Endothelial cell of umbilical vein (primary cell): ENCODE measurements around the gene PRDM16. TPM values are rescaled to one million over a fixed set of nuclear protein-coding genes. Genes with fewer than 3 reads are reported as not detected.

Source experiments
- BruUV-seq: library from RNA; stranded (reverse); fragments of 400-500 nt; replicated peaks from 2 replicates; lab custom pipeline; 2021; lab: Mats Ljungman, UMichigan
- CTCF ChIA-PET: fragments of 300-600, 350-600 bp; sonication (Branson Sonifier 250); formaldehyde crosslinking; loops from one replicate; lab custom pipeline; 2021; ENCODE audit warnings: antibody characterized with exemption, inconsistent platforms; lab: Charles Lee
- POLR2A ChIA-PET: fragments of 300-600, 350-600 bp; sonication (Branson Sonifier 250); formaldehyde crosslinking; loops from one replicate; lab custom pipeline; 2021; ENCODE audit warnings: antibody characterized with exemption, inconsistent platforms; lab: Charles Lee
- DNase-seq: peaks from one replicate; pipeline ENCODE4 v3.0.0-alpha.2; 2011; ENCODE audit warnings: low read depth, low spot score
- FAIRE-seq: peaks from 2 replicates; lab custom pipeline; 2011; peaks lifted over from hg19 to GRCh38; lab: Jason Lieb, UNC
- H2AFZ ChIP-seq: 2 replicates; pipeline ENCODE4 v1.6.0; 2012; ENCODE audit warnings: low read depth, low read length, control low read depth, inconsistent platforms
- H3K27ac ChIP-seq: 2 replicates; pipeline ENCODE4 v1.5.1; 2011; ENCODE audit warnings: low read depth, mild to moderate bottlenecking, control low read depth, low read length, moderate library complexity; ENCODE audit not compliant: insufficient read depth
- H3K27me3 ChIP-seq, 2 experiments: 2 replicates each; pipeline versions ENCODE4 v1.6.0 to v1.6.1; 2011; ENCODE audit warnings: low read length in 2 of 2, mixed read lengths in 1 of 2; ENCODE audit not compliant: control insufficient read depth in 2 of 2, insufficient read depth in 2 of 2
- H3K36me3 ChIP-seq, 2 experiments: 2 replicates in 1 of 2; 3 replicates in 1 of 2; pipeline ENCODE4 v1.5.1; 2011; ENCODE audit warnings: low read length in 2 of 2, mild to moderate bottlenecking in 1 of 2, moderate library complexity in 1 of 2; ENCODE audit not compliant: control insufficient read depth in 2 of 2, insufficient read depth in 2 of 2; ENCODE audit errors: extremely low read depth in 1 of 2
- H3K4me1 ChIP-seq: 3 replicates; pipeline ENCODE4 v1.5.1; 2011; ENCODE audit warnings: mild to moderate bottlenecking, low read length; ENCODE audit not compliant: control insufficient read depth, insufficient read depth; ENCODE audit errors: extremely low read depth
- H3K4me2 ChIP-seq: 2 replicates; pipeline ENCODE4 v1.6.1; 2011; ENCODE audit warnings: low read length, control low read depth, mixed read lengths; ENCODE audit not compliant: insufficient read depth
- H3K4me3 ChIP-seq, 3 experiments: fragments of 200-600 bp in 1 of 3; sonication (generic), shearing (Covaris generic) in 1 of 3; replicated peaks in 1 of 3; 2 replicates each; pipeline ENCODE4 v1.5.1; 2011 to 2016; ENCODE audit warnings: control low read depth in 3 of 3, low read length in 3 of 3, mild to moderate bottlenecking in 2 of 3, inconsistent platforms in 1 of 3, low read depth in 1 of 3, moderate library complexity in 1 of 3; ENCODE audit not compliant: insufficient read depth in 1 of 3
- H3K79me2 ChIP-seq: 2 replicates; pipeline ENCODE4 v1.6.0; 2012; ENCODE audit warnings: low read length, inconsistent platforms; ENCODE audit not compliant: control insufficient read depth, insufficient read depth
- H3K9ac ChIP-seq: replicated peaks from 2 replicates; pipeline ENCODE3; 2011; ENCODE audit warnings: low read length, control low read depth; ENCODE audit not compliant: insufficient read depth; ENCODE audit errors: extremely low read depth
- H3K9me1 ChIP-seq: replicated peaks from 3 replicates; pipeline ENCODE4 v1.6.0; 2011; ENCODE audit warnings: mild to moderate bottlenecking, low read length; ENCODE audit not compliant: control insufficient read depth, insufficient read depth; ENCODE audit errors: extremely low read depth
- H3K9me3 ChIP-seq: replicated peaks from 2 replicates; pipeline ENCODE4 v1.5.1; 2012; ENCODE audit warnings: low read length, inconsistent platforms; ENCODE audit not compliant: control insufficient read depth, insufficient read depth
- H4K20me1 ChIP-seq: replicated peaks from 2 replicates; pipeline ENCODE3; 2011; ENCODE audit warnings: mild to moderate bottlenecking, low read length; ENCODE audit not compliant: control insufficient read depth, insufficient read depth; ENCODE audit errors: extremely low read depth
- EZH2 ChIP-seq: IDR thresholded peaks from 2 replicates; pipeline ENCODE4 v1.6.1; 2012; ENCODE audit warnings: borderline replicate concordance, low read depth, mild to moderate bottlenecking, moderate library complexity, low read length, inconsistent platforms; ENCODE audit not compliant: severe bottlenecking
- GATA2 ChIP-seq: IDR thresholded peaks from 2 replicates; pipeline ENCODE4 v1.7.0; 2011; ENCODE audit warnings: low read depth, mild to moderate bottlenecking, moderate library complexity, mixed read lengths, low read length; ENCODE audit not compliant: insufficient read length, insufficient read depth
- JUN ChIP-seq: IDR thresholded peaks from 2 replicates; pipeline ENCODE4 v1.6.1; 2011; ENCODE audit warnings: borderline replicate concordance, low read depth; ENCODE audit not compliant: insufficient read length, insufficient read depth
- POLR2A ChIP-seq: IDR thresholded peaks from 2 replicates; pipeline ENCODE4 v1.6.1; 2012; ENCODE audit warnings: low read depth, mild to moderate bottlenecking, control low read depth, low read length
- POLR2AphosphoS5 ChIP-seq: IDR thresholded peaks from 2 replicates; pipeline ENCODE4 v1.6.1; 2012; ENCODE audit warnings: low read depth, mild to moderate bottlenecking, control low read depth, low read length, moderate library complexity; ENCODE audit not compliant: insufficient read depth
- dilution Hi-C: fragments of 300-500 bp; cut with MboI; formaldehyde crosslinking; loops from one replicate; pipeline ENCODE4 v1.15.0; 2019; ENCODE audit warnings: low sequenced_read_pairs; ENCODE audit not compliant: extremely low pct_ligation_motif_present
- intact Hi-C: fragments of 100-400 bp; cut with micrococcal nuclease; formaldehyde crosslinking; loops from one replicate; pipeline ENCODE4 v1.10.0; 2022
- polyA plus RNA-seq, 4 experiments: library from polyadenylated mRNA; depleted of rRNA in 3 of 4; stranded (reverse) in 3 of 4; unstranded in 1 of 4; fragments of >200 nt; gene quantifications; 2 replicates each; pipeline versions ENCODE4 v1.2.1 to v1.2.3, GENCODE V29; 2011 to 2012; ENCODE audit warnings: missing spikeins in 1 of 4
- total RNA-seq: library from RNA; stranded (reverse); gene quantifications from 2 replicates; pipeline ENCODE4 v1.2.3, GENCODE V29; 2021
- TF ChIP-seq, protein P1 (sequence below): IDR thresholded peaks from 2 replicates; pipeline ENCODE4 v1.6.1; 2011; ENCODE audit not compliant: insufficient read depth, insufficient read length
- TF ChIP-seq, protein P2 (sequence below), 2 donors: IDR thresholded peaks; 1 replicate in 1 of 2; 2 replicates in 1 of 2; pipeline ENCODE4 v1.5.1; 2011; ENCODE audit warnings: low read length in 2 of 2, mild to moderate bottlenecking in 2 of 2, moderate library complexity in 2 of 2, control low read depth in 1 of 2, inconsistent platforms in 1 of 2, low read depth in 1 of 2; ENCODE audit not compliant: insufficient read depth in 1 of 2; ENCODE audit errors: extremely low read depth in 1 of 2

The PRDM16 gene
- total and polyA plus RNA-seq, 2 donors (not counting 3 experiments of a cell fraction or from before 2014, with no cell fraction given), result not detected

DNA sequence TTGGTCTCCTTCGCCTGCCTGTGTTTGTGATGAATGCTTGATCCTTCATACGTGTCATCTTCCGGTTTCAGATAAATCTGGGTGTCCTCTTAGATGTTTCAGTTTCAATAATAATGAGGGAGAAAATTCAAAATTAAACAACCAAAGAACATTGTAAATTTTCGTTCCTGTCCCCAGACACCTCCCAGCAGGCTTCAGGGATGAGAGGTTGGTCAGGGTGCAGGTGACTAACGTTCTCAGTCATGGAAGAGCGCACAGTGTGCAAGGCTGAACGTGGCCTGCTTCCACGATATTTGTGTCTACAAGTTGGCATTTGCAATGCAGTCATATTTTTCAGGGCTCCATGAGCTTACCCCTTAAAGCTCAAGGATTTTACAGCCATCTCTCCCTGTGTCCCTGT lies 238.4 kb downstream of the PRDM16 start:
- Histone ChIP-seq H4K20me1 (no peaks in the 10 kb centered on the region), H3K9ac (no peak overlapping the region), H3K4me2 (no peak overlapping the region), H3K79me2 (no peaks in the 10 kb centered on the region), H3K4me1 (no peaks in the 10 kb centered on the region), H2AFZ (no peak overlapping the region), H3K36me3 (no peaks in the 10 kb centered on the region), H3K4me3 (no peak overlapping the region), H3K27me3 (no peaks in the 10 kb centered on the region), H3K9me1 (no peaks in the 10 kb centered on the region), H3K27ac (no peak overlapping the region), H3K9me3 (no peaks in the 10 kb centered on the region)
- intact Hi-C loops, result no loop called here
- FAIRE-seq (no peak), DNase-seq (no peak)
- ChIA-PET POLR2A (no interaction called here), CTCF (no interaction called here)
- TF ChIP-seq EZH2, result no peak
- TF ChIP-seq GATA2, result no peak
- no peak for TF ChIP-seq POLR2A
- no peak for TF ChIP-seq JUN
- TF ChIP-seq, protein P1, sequence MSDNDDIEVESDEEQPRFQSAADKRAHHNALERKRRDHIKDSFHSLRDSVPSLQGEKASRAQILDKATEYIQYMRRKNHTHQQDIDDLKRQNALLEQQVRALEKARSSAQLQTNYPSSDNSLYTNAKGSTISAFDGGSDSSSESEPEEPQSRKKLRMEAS, result no peak
- no peak for TF ChIP-seq POLR2AphosphoS5
- TF ChIP-seq, protein P2, sequence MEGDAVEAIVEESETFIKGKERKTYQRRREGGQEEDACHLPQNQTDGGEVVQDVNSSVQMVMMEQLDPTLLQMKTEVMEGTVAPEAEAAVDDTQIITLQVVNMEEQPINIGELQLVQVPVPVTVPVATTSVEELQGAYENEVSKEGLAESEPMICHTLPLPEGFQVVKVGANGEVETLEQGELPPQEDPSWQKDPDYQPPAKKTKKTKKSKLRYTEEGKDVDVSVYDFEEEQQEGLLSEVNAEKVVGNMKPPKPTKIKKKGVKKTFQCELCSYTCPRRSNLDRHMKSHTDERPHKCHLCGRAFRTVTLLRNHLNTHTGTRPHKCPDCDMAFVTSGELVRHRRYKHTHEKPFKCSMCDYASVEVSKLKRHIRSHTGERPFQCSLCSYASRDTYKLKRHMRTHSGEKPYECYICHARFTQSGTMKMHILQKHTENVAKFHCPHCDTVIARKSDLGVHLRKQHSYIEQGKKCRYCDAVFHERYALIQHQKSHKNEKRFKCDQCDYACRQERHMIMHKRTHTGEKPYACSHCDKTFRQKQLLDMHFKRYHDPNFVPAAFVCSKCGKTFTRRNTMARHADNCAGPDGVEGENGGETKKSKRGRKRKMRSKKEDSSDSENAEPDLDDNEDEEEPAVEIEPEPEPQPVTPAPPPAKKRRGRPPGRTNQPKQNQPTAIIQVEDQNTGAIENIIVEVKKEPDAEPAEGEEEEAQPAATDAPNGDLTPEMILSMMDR (IDR thresholded peaks at IDR 0.05; ENCODE audit: extremely low read depth in 1 of 2, insufficient read depth in 1 of 2, low read depth in 1 of 2, low read length in 2 of 2), result no peak
- no TSS peak for BruUV-seq
- dilution Hi-C loops, result no loop called here
